Smooth muscle cell (in vitro differentiated cells): ENCODE measurements around the gene EBF4. TPM values are rescaled to one million over a fixed set of nuclear protein-coding genes. Genes with fewer than 3 reads are reported as not detected.

ENCODE experiments used
- DNase-seq: peaks from one replicate; lab custom pipeline; 2025; ENCODE audit not compliant: unreplicated experiment; lab: John Stamatoyannopoulos, UW
- H2AFZ ChIP-seq: fragments of 200-600 bp; sonication (generic); 2 replicates; pipeline ENCODE4 v1.6.0; 2016; ENCODE audit warnings: antibody characterized with exemption, low read depth, mild to moderate bottlenecking
- H3F3A ChIP-seq: fragments of 200-600 bp; sonication (generic); 2 replicates; pipeline ENCODE4 v1.6.0; 2017; ENCODE audit warnings: antibody characterized with exemption, low read depth
- H3K27ac ChIP-seq: fragments of 200-600 bp; sonication (generic); 2 replicates; pipeline ENCODE4 v1.5.1; 2016; ENCODE audit warnings: low read depth, mild to moderate bottlenecking
- H3K27me3 ChIP-seq: fragments of 200-600 bp; sonication (generic); 2 replicates; pipeline ENCODE4 v1.6.1; 2016; ENCODE audit warnings: low read depth, mild to moderate bottlenecking
- H3K36me3 ChIP-seq: fragments of 200-600 bp; sonication (generic); 2 replicates; pipeline ENCODE4 v1.5.1; 2016; ENCODE audit warnings: low read depth
- H3K4me1 ChIP-seq: fragments of 200-600 bp; sonication (generic); 2 replicates; pipeline ENCODE4 v1.5.1; 2016; ENCODE audit warnings: low read depth
- H3K4me2 ChIP-seq: fragments of 200-600 bp; sonication (generic); 2 replicates; pipeline ENCODE4 v1.6.0; 2016; ENCODE audit warnings: mild to moderate bottlenecking
- H3K4me3 ChIP-seq: fragments of 200-600 bp; sonication (generic); 2 replicates; pipeline ENCODE4 v1.5.1; 2016; ENCODE audit warnings: mild to moderate bottlenecking
- H3K79me2 ChIP-seq: fragments of 200-600 bp; sonication (generic); 2 replicates; pipeline ENCODE4 v1.6.0; 2016; ENCODE audit warnings: low read depth, mild to moderate bottlenecking
- H3K9ac ChIP-seq: fragments of 200-600 bp; sonication (generic); 2 replicates; pipeline ENCODE4 v1.6.0; 2016; ENCODE audit warnings: low read depth
- H3K9me3 ChIP-seq: fragments of 200-600 bp; sonication (generic); replicated peaks from 2 replicates; pipeline ENCODE4 v1.5.1; 2016; ENCODE audit warnings: low read depth
- H4K20me1 ChIP-seq: fragments of 200-600 bp; sonication (generic); 2 replicates; pipeline ENCODE4 v1.6.0; 2016; ENCODE audit warnings: low read depth
- CTCF ChIP-seq: fragments of 200-600 bp; sonication (generic); IDR thresholded peaks from 2 replicates; pipeline ENCODE4 v1.5.1; 2017; ENCODE audit warnings: borderline replicate concordance, mild to moderate bottlenecking, antibody characterized with exemption; ENCODE audit not compliant: insufficient read depth, poor library complexity, severe bottlenecking
- WGBS: methylation state at CpG from one replicate; pipeline ENCODE4 v1.1.7; 2016; ENCODE audit warnings: low lambda C conversion rate; 5-methylcytosine and 5-hydroxymethylcytosine counted together
- polyA plus RNA-seq: library from polyadenylated mRNA; unstranded; fragments of >200 nt; fragmentation: Nextera tagmentation; extraction: Ambion mirVana; gene quantifications from 2 replicates; pipeline ENCODE4 v1.2.1, GENCODE V29; 2016
- total RNA-seq: library from RNA; depleted of rRNA; stranded (reverse); fragments of >200 nt; gene quantifications from 2 replicates; pipeline ENCODE4 v1.2.3, GENCODE V29; 2014

The EBF4 gene
- total and polyA plus RNA-seq, 2 experiments from 2014 or later = 8.2 to 19.0 TPM

- Histone ChIP-seq H3K9me3 (no peaks in the 10 kb centered on the region), H3K4me3 (no peak overlapping the region), H3K4me1 (peaks cover 6% of the 10 kb centered on the region), H4K20me1 (no peaks in the 10 kb centered on the region), H2AFZ (no peak overlapping the region), H3K9ac (no peak overlapping the region), H3K27me3 (no peaks in the 10 kb centered on the region), H3K4me2 (peak overlapping the region; percentile 30), H3K36me3 (no peaks in the 10 kb centered on the region), H3K27ac (peak overlapping the region; percentile 54), H3K79me2 (no peaks in the 10 kb centered on the region), H3F3A (peaks cover 4% of the 10 kb centered on the region)
- WGBS = 33% methylated on average over 6 of the region's 6 CpGs
- no peak for DNase-seq
- no peak for TF ChIP-seq CTCF
Measured at GRCh38 chr20:2729251-2729713, 36.7 kb downstream of the EBF4 start.

- H3K27ac ChIP-seq = peak overlapping the region; percentile 54
- H3K9me3 ChIP-seq = no peaks in the 10 kb centered on the region
- H3K4me3 ChIP-seq = no peak overlapping the region
- H3K36me3 ChIP-seq = no peaks in the 10 kb centered on the region
- WGBS = 27% methylated on average over 1 of the region's 1 CpG
- H3K79me2 ChIP-seq = no peaks in the 10 kb centered on the region
- no peak for DNase-seq
- TF ChIP-seq CTCF = no peak
- peak overlapping the region; percentile 30 for H3K4me2 ChIP-seq
- no peak overlapping the region for H3K9ac ChIP-seq
- peaks cover 4% of the 10 kb centered on the region for H3F3A ChIP-seq
- no peaks in the 10 kb centered on the region for H4K20me1 ChIP-seq
- H3K27me3 ChIP-seq = no peaks in the 10 kb centered on the region
- no peak overlapping the region for H2AFZ ChIP-seq
- H3K4me1 ChIP-seq = peaks cover 6% of the 10 kb centered on the region
Measured at GRCh38 chr20:2729791-2730190, 37.2 kb downstream of the EBF4 start.

GRCh38 chr20:2734899-2735298 is 42.3 kb downstream of the EBF4 start:
- Histone ChIP-seq H3K79me2 (no peaks in the 10 kb centered on the region), H3F3A (no peaks in the 10 kb centered on the region), H3K36me3 (no peaks in the 10 kb centered on the region), H4K20me1 (no peaks in the 10 kb centered on the region), H3K27ac (no peak overlapping the region), H3K4me1 (no peaks in the 10 kb centered on the region), H2AFZ (no peak overlapping the region), H3K4me2 (no peak overlapping the region), H3K9ac (no peak overlapping the region), H3K27me3 (no peaks in the 10 kb centered on the region), H3K4me3 (no peak overlapping the region), H3K9me3 (no peaks in the 10 kb centered on the region)
- no peak for DNase-seq
- TF ChIP-seq CTCF = no peak
- 92% methylated on average over 2 of the region's 2 CpGs for WGBS

- Histone ChIP-seq H3K79me2 (no peaks in the 10 kb centered on the region), H3K27me3 (no peaks in the 10 kb centered on the region), H2AFZ (no peak overlapping the region), H3K9me3 (no peaks in the 10 kb centered on the region), H3K4me2 (no peak overlapping the region), H3K36me3 (no peaks in the 10 kb centered on the region), H3F3A (no peaks in the 10 kb centered on the region), H3K9ac (no peak overlapping the region), H3K27ac (no peak overlapping the region), H3K4me3 (no peak overlapping the region), H3K4me1 (no peaks in the 10 kb centered on the region), H4K20me1 (no peaks in the 10 kb centered on the region)
- 97% methylated on average over 3 of the region's 3 CpGs for WGBS
- no peak for DNase-seq
- TF ChIP-seq CTCF = no peak
Measured at GRCh38 chr20:2736441-2736840, 43.9 kb downstream of the EBF4 start.
